Activated T-helper 1 cell treated with anti-CD3 and anti-CD28 coated beads, Interleukin-2, amount 50 U/mL, for 16 hours (primary cell): Measurements from ENCODE around the gene TCHP.
"Not testable (repeated sequence)": the region's sequence is repeated elsewhere in the genome, so short reads cannot be mapped to it uniquely, and the experiment has no call there.

Experiments
- DNase-seq, 2 donors: peaks; one replicate each; pipeline ENCODE4 v3.0.0-alpha.2; 2020; ENCODE audit warnings: low read depth in 1 of 2, low spot score in 1 of 2

Gene TCHP

DNA sequence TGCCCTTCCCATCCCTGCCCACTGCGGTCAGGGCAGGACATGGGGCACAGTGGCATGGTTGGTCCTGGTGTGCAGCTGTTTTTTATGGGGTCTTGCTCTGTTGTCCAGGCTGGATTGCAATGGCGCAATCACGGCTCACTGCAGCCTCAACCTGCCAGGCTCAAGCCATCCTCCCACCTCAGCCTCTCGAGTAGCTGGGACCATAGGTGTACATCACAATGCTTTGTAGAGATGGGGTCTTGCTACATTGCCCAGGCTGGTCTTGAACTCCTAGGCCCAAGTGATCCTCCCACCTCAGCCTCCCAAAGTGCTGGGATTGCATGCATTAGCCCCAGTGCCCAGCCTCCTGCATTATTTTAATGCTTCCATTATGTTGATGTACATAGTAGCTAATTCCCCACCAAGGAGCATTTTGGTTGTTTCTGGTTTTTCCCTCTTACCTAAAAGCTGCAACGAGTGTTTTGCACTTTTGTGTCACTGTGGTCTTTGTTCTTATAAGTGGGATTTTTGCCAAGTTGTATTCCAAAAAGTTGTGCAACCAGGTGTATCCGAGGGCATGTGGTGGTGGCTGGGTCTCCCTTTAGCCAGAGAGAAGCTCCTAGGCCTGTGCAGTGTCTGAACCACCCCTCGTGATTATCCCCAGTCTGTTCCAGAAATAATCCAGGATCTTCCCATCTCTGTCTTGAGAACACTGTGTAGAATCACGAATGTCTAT lies 10.3 kb downstream of the TCHP start:
- DNase-seq = no peak

- DNase-seq = no peak
Observed at GRCh38 chr12:109910969-109911348, 10.9 kb downstream of the TCHP start.

DNA sequence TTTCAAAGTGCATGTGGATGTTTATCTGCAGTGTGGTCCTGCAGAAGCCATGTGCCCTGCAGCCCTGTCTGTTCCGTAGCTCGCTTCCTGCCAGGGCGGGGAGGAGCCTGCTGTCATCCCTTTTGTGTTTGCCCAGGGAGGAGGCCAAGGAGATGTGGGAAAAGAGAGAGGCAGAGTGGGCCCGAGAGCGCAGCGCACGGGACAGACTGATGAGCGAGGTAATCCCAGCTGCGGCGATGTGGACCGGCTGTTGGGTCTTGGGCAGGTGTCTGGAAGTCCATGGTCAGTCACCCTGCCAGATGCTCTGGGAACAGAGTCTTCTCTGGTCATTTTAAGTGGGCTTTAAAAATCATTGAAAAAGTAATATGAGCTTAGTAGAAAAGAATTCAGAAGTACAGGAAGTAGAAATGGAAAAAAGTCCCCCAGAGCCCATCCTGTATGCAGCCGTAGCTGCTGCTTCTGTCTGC lies 12.8 kb downstream of the TCHP start:
- no peak for DNase-seq

GRCh38 chr12:109914461-109914860 lies 14.4 kb downstream of the TCHP start:
- DNase-seq = no peak

GRCh38 chr12:109915171-109916040 lies 15.3 kb downstream of the TCHP start:
- no peak for DNase-seq

GRCh38 chr12:109916045-109916444 lies 16.0 kb downstream of the TCHP start:
- no peak for DNase-seq

- DNase-seq = no peak
Observed at GRCh38 chr12:109919456-109919855, 19.4 kb downstream of the TCHP start.

GRCh38 chr12:109920261-109920780 lies 20.2 kb downstream of the TCHP start:
- DNase-seq = no peak

DNA sequence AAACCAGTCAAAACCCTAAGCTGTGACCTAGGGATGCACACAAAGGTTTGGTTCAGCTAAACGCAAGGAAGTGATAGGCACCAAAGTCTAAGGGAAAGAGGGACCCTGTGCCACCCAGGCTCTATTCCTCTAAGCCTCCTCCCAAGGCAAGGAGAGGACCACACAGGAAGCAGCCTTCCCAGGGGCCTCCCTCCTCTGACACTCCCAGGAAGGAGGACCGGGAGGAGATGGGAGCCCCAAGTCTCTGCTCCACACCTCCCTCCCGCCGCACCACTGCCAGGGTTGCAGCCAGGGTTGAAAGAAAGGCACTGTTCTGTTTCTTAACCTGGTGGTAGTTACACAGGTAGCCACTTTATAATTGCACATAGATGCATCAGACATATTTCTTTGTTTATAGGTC lies 21.9 kb downstream of the TCHP start:
- DNase-seq = no peak

- no peak for DNase-seq
Observed at GRCh38 chr12:109923038-109923437, 23.0 kb downstream of the TCHP start.

DNA sequence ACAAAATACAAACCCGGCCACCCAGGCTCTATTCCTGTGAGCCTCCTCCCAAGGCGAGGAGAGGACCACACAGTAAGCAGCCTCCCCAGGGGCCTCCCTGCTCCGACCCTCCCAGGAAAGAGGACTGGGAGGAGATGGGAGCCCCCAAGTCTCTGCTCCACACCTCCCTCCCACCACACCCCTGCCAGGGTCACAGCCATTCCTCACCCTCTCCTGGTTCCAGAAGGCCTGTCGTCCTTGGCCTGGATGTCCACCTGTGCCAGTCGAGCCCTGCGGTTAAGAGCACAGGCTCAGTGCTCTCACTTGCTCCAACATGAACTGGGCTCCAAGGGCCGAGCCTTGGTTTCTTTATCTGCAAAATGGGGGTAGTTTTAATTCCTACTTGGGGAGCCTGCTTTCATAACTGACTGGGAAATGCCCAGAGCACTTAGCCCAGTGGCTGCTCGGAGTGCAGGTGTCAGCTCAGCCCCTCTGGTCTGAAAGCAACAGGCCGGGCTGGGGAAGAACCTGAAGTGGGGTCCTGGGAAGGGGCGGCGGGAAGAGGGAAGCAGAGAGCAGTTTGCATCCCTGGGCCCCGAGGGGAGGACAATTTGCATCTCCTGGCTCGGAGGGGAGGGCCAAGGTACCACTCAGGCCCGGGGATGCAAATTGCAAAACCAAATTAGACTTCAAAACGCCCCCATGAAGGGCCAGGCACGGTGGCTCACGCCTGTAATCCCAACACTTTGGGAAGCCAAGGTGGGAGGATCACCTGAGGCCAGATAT lies 23.6 kb downstream of the TCHP start:
- no peak for DNase-seq

- DNase-seq = no peak
Observed at GRCh38 chr12:109925185-109925840, 25.2 kb downstream of the TCHP start.

- no peak for DNase-seq
Observed at GRCh38 chr12:109926016-109926415, 25.9 kb downstream of the TCHP start.

- DNase-seq = no peak
Observed at GRCh38 chr12:109926488-109927210, 26.6 kb downstream of the TCHP start.

DNA sequence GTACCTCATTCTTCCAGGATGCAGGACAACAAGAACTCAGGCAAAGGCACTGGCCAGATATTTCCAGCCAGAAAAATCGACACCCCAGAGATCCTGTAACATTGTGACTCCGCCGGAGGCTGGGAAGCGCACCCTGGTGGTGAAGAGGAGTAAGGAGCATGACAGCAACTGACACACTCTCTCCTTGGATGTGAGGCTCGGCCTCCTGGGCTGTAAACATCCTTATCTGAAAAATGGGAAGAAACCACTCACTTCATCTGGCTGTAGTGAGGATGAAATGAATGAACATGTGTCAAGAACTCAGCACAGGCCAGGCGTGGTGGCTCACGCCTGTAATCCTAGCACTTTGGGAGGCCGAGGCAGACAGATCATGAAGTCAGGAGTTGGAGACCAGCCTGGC lies 27.5 kb downstream of the TCHP start:
- no peak for DNase-seq

DNA sequence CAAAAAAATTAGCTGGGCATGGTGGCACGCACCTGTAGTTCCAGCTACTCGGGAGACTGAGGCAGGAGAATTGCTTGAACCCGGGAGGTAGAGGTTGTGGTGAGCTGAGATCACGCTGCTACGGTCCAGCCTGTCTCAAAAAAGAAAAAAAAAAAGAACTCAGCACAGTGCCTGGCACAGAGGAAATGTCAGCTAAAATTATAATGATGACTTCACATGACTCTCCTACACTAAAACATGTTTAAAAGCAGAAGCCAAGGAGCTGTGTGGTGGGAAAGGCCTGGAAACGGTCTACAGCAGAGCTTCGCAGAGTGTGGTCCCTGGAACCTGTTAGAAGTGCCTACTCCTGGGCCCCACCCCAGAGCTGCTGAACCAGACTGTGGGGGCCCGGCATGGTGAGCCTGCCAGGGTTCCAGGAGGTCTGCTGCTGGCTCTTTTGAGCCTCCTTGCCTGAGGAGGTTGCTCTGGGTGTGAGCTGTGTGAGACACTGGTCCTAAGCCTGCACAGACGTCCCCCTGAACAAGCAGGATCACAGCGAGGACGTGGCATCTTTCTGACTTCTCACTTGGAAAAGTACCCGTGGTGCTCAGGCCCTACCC lies 28.1 kb downstream of the TCHP start:
- DNase-seq = no peak

GRCh38 chr12:109929326-109929725 lies 29.3 kb downstream of the TCHP start:
- DNase-seq = not testable (repeated sequence)

DNA sequence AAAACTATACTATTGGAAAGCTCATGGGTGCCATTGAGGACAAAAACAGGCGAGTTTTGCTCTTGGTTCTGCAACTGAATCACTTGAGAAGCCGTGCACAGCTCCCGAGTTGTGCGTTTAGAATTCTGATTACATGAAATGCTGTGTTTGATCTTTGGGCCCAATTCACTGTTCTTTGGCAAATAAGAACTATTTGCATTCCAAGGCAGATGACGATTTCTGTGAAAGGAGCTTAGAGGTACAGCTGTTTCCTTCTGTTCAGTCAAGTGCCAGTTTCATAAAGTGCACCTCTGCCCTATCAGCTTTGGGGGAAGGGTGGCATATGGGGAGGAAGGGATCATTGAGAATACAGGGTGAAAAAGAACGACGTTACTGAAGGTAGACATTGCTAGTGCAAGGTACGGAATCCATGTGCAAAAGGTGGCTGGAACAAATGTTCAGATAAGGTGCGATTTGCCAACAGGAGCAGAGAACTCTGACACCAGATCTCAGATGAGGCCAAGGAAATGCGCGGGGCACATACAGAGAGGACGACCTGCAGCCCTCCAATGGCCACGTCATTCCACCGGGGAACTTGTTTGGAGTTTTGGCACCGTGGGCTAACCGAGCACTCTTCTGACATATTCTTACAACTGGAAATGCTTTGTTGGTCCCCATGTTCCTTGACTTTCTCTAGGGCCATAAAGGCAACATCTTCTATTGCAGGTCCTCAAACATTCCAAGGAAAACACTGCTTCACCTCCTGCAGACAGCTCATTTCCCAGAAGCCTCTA lies 30.1 kb downstream of the TCHP start:
- DNase-seq = no peak

GRCh38 chr12:109931143-109931542 lies 31.1 kb downstream of the TCHP start:
- DNase-seq = no peak
